TTC549 (cell line): ENCODE data around the gene SPECC1.
"Not testable (repeated sequence)": the region's sequence is repeated elsewhere in the genome, so short reads cannot be mapped to it uniquely, and the experiment has no call there.

ENCODE experiments used
- FAIRE-seq: peaks from 2 replicates; lab custom pipeline; 2012; peaks lifted over from hg19 to GRCh38; lab: Jason Lieb, UNC

The SPECC1 gene, protein sequence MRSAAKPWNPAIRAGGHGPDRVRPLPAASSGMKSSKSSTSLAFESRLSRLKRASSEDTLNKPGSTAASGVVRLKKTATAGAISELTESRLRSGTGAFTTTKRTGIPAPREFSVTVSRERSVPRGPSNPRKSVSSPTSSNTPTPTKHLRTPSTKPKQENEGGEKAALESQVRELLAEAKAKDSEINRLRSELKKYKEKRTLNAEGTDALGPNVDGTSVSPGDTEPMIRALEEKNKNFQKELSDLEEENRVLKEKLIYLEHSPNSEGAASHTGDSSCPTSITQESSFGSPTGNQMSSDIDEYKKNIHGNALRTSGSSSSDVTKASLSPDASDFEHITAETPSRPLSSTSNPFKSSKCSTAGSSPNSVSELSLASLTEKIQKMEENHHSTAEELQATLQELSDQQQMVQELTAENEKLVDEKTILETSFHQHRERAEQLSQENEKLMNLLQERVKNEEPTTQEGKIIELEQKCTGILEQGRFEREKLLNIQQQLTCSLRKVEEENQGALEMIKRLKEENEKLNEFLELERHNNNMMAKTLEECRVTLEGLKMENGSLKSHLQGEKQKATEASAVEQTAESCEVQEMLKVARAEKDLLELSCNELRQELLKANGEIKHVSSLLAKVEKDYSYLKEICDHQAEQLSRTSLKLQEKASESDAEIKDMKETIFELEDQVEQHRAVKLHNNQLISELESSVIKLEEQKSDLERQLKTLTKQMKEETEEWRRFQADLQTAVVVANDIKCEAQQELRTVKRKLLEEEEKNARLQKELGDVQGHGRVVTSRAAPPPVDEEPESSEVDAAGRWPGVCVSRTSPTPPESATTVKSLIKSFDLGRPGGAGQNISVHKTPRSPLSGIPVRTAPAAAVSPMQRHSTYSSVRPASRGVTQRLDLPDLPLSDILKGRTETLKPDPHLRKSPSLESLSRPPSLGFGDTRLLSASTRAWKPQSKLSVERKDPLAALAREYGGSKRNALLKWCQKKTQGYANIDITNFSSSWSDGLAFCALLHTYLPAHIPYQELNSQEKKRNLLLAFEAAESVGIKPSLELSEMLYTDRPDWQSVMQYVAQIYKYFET

DNA sequence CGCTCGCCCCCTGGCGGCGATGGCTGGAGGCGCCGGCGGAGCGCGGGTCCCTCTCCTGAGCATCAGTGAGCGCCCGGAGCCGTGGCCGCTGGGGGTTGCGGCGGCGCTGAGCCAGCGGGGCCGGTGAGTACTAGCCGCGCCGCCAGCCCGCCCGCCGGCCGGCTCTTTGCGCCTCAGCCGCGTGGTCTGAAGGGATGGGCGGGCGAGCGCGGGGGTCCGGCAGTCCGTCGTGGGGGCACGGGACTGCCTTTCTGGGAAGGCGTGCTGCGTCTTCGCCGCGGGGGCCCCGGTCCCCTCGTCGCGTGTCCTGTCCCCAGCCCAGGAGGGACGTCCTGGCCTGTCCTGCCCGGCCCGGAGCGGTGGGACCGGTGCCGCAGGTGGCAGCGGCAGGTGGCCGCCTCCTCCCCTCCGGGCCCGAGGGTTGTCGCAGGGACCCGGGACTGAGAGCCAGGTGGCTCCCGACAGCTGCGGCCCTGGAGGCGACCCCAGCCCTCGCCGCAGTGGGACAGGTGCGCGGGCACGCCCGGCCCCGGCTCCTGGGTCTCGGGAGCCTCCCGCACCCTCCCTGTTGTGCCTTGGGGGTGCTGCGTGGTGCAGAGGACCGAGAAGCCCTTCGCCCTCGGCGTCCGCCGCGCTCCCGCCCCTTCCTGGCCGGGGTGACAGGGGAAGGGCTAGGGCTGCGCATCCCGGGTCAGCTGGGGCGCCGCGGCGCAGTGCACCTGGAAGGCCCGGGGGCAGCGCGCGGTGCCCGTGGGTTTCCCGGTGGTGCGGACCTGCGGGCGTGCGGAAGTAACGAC is at the start of gene SPECC1:
TSS of gene SPECC1 (plus strand) at position 58 of the 797 bp plus-strand sequence. CDS start 87,293 bp downstream, outside the sequence.
- no peak for FAIRE-seq

DNA sequence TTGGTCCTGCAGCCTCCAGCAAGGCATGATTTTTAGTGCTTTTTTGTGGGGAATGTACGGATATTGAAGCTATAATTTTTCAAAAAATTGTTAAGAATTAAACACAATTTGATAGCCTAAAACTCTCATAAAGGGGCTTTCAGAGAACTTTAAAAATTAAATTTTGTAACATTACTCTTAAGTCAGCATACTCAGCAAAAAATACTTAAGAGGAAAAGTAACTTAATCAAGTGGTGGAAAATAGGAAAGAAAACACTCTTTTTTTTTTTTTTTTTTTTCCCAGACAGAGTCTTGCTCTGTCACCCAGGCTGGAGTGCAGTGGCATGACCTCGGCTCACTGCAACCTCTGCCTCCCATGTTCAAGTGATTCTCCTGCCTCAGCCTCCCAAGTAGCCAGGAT is 46.2 kb upstream of the SPECC1 start:
- FAIRE-seq: not testable (repeated sequence)

DNA sequence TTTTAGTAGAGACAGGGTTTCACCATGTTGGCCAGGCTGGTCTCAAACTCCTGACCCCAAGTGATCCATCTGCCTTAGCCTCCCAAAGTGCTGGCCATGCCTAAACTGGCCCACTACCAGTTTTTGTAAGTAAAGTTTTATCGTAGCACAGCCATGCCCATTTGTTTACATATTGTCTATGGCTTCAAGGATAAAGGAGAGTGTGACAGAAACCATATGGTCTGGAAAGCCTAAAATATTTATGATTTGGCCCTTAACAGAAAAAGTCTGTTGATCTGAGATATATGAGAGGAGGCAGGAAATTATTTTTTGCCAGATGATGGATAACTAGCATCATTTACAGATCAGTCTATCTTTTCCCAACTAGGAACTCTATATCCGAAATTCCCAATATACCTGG is 36.0 kb upstream of the SPECC1 start:
- FAIRE-seq: no peak

DNA sequence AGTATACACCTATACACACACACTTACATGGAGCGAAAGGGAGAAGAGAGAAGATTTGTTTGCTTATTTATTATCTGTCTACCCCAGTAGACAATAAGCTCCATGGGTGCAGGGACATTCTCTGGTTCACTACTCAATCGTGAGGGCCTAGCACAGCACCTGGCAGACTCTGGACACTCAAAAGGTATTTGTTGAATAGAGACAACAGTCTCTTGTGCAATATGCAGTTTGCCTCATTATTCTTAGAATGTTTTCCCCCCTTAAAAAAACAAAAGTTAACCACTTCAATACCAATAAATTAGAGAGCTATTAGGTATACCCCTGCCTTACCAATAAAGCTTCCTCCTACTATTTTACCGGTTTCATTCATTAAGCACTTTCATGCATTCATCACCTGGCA is 33.6 kb upstream of the SPECC1 start:
- FAIRE-seq: no peak

DNA sequence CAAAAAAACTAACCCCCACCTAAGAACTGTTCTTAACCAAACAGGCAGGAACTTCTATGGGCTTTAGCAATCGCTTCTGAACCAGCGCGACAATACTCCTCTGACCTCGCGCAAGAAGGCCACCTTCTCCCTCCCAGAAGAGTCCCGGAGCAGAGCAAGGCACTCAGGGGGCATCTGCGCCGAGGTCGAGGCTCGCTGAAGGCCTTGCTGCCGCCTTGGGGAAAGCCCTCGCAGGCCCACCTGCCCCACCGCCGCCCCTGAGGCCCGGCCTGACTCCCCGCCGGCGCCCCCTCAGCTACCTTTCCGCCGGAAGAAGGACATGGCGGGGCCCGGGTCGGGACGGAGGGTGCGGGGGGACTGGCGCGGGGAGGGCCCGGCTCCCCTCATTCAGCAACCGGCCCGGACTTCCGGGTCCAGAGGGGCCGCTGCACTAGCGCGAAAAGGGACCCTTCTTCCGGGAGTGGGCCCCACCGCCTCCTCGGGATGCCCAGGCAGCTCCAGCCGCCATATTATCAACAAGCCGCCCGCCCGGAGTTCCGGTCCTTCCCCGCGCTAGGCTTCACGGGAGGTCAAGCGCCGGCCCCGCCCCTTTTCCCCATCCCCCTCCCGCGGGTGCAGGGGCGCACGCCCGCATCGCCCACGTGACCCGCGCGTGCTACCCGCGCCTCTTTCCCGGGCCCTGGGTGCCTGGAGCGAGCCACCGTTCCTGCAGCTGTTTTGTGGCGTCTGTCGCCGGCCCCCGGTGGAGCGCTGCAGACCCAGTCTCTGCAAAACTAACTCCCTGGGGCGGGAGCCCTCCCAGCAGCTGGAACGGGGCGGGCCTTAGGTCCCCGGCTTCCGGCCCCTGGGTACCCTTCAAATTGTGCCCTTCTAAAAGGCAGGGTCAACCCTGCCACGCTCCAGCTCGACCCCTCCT is 31.6 kb upstream of the SPECC1 start, which contains the start of gene AKAP10:
TSS of gene AKAP10 (minus strand) at position 536 of the 916 bp plus-strand sequence. CDS start at position 387, 149 bp downstream.
- no peak for FAIRE-seq

DNA sequence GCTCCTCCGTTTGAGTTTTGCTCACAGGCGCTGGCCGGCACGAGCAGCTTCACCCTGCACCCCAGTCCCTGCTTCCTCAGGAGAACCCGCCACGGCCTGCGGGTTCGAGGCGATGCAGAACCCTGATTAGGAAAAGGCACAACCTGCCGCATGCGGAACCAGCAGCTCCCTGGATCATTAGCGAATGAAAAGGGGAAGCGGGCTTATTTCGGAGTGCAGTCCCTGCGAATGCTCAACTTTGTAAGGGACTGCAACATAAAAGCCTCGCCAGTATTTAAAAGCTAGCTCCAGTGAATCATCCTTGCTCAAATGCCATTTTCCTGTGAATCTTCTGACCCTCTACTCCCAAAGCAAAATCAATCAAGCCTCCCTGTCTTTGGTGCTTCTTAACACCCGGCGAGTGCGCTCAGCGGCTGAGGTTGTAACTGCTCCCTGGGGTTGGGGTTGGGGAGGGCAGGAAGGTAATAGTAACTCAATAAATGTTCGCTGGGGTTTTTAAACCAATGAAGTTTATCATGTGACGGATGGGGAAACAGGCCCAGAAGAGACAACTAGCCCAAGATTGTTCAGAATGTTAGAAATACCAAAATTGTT is 30.9 kb upstream of the SPECC1 start:
- FAIRE-seq: no peak

DNA sequence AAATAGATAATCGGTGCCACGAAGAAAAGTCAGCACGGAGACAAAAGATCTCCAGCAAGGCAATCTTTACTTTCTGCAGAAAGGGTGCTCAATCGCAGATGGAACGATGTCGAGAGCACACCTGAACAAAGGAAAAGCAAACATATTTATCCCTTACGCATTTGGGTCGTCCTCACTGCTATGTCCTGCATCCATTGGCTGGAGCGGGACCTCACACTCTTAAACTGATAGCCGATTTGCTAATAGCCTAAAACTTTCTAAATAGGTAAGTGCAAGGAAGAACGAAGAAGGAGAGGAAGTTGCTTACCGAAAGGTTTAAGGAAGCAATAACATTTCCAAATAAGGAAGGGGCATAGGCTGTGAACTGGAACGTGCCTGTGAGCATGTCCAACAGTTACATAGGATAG is 30.4 kb upstream of the SPECC1 start:
- FAIRE-seq: no peak

DNA sequence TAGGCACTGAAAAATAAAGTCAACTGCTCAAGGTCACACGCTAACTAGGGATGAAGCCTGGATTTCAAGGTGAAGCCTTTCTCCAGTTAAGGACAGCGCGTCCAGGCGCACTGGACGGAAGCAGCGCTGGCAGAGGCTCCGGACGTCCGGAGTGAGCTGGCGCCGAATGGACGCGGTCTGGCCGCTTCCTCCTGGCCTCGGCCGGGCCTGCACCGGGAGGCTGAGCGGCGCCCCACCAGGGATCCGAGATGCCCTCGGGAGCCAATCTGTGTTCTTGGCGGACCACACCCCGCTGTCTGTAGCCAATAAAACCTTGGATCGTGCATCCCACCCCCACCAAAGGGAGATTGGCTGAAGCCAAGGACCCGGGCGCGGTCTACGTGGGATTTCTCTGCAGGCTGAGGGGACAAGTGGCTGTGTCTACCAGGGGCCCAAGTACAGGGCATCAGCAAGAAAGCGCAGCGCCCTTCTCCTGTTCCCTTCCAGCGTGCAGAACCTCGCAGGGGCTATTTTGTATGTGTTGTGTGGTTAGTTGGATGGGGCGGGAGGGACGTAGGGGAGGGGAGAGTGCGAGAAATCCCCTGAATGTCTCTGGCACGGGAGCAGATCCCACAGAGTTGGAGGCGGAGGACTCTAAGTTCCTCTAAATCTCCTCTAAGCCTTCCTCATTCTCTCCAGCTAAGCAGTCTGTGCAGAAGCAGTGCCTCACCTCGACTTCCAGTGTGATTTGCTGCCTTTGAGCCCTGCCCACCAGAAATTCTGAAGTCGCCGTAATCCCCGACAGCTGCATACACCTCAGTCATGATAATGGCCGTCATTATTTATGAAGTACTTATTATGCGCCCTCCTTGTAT is 29.0 kb upstream of the SPECC1 start:
- FAIRE-seq: no peak

DNA sequence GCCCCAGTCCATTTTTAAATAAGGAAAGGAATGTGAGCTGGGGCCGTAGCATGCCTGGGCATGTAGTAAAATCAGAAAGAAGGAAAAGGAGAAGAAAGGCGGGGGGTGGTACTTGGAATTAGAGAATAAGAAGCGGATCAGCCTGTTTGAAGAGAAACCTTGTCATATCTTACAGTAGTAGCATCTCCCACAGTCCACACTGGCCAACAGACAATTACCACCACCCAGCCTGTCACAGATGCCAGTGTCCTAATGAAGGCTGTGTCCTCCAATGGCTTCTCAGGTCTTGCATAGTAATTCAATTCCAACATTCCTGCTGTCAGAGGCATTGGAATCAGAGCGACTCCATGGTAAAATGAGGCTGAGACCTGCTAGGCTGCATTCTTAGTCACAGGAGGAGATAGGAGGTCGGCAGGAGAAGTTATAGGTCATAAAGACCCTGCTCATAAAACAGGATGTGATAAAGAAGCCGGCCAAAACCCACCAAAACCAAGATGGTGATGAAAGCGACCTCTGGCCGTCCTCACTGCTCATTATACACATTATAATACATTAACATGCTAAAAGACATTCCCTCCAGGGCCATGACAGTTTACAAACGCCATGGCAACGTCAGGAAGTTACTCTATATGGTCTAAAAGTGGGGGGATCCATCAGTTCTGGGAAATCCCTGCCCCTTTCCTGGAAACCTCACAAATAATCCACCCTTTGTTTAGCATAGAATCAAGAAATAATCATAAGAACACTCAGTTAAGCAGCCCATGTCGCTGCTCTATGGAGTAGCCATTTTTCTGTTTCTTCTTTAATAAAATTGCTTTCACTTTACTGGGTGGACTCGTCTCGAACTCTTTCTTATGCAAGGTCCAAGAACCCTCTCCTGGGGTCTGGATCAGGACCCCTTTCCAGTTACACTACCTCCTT is 22.0 kb upstream of the SPECC1 start:
- FAIRE-seq: no peak

DNA sequence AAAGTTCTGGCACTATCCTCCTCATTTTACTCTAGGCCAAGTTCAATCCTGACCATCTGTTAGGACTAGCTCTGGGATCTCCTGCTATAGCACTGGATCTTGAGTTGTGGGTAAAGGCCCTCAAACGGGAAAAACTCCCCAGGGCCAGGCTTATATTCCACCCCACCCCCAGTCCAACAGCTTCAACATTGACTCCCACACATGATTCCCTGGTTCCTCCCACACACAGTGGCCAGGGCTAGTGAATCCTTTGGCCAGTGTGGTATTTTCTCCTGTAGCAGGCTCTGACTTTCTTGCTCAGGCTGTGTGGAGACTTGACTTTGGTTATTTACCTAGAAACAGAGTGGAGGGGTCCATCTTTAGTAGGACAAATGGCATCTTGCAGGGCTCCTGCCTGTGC is 21.3 kb upstream of the SPECC1 start:
- FAIRE-seq: no peak

DNA sequence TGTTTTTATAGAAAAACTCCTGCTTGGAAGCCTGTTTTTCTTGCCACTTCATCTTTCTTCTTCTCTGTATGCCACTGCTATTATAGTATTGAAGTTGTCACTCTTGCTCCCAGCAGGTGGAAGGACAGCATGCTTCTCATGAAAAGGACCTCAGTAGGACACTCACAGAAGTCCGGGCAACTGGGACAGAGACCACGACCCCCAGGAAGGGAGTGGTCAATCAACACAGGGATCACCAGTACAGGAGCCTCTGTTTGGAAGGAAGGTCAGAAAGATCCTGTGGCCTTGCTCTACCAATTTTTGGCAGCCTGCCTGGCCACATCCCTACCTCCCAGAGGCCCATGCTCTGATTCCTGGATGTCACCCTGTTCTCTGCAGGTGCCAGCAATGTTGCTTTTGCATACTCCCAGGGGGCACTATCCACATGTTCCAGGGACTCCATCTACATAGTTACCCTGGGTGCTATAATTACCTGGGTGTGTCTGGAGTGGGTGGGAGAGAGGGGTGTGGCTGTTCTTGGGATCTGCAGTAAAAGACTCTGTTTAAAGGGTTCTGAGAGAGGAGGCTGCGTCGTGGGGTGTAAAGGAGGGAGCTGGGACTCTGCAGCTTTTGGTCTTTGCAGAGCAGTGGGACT is 17.8 kb upstream of the SPECC1 start:
- no peak for FAIRE-seq

DNA sequence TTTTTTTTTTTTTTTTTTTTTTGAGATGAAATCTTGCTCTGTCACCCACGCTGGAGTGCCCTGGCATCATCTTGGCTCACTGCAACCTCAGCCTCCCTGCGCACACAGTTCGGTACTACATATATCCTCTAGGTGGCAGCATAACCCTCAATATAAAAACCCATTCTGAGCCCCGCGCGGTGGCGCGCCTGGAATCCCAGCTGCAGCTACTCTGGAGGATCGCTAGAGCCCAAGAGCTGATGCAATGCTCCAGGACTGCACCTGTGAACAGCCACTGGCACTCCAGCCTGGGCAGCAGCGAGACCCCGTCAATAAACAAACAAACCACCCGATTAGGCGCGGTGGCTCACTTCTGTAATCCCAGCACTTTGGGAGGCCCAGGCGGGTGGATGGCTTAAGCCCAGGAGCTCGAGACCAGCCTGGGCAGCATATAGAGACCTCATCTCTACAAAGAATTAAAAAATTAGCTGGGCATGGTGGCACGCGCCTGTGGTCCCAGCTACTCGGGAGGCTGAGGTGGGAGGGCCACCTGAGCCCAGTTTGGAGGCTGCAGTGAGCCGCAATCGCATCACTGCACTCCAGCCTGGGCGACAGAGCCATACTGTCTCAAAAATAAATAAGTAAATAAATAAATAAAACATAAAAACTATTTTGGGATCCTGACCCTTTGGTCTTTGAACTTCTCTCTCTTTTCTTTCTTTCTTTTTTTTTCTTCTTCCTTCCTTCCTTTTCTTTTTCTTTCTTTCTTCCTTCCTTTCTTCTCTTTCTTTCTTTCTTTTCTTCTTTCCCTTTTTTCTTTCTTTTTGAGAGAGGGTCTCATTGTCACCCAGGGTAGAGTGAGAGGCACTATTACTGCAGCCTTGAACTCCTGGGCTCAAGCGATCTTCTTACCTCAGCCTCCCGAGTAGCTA is 16.1 kb upstream of the SPECC1 start:
- peak; percentile 71 for FAIRE-seq

DNA sequence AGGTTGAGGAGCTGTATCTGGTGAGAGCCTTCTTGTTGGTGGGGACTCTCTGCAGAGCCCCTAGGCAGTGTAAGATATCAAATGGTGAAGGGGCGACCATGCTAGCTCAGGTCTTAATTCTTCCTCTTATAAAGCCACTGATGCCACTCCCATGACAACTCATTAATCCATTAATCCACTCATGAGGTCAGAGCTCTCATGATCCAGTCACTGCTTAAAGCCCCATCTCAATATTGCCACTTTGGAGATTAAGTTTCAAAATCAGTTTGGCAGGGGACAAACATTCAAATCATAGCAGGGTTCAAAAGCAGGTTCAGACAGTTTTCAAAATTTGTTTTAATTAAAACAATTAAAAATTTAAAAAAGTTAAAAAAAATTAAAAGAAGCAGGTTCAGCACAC is 13.1 kb upstream of the SPECC1 start:
- FAIRE-seq: no peak

DNA sequence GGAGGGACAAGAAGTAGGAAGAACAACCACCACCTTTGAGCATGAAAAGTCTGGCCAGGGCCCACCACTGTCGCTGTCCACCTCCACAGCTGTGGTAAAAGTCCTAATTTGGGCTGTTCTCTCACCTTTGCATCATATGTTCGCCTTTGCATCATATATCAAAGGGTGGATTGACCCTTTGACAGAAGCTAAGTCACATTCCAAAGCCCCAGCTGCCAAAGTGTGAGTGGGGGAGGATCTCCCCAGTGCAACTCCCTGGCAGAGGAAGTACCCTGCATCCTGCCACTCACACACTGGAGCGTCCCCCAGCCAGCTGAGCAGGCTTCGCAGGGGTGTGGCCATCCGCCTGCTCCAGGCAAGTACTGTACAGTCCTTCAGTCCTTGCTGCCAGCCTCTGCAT is 12.7 kb upstream of the SPECC1 start:
- FAIRE-seq: no peak

DNA sequence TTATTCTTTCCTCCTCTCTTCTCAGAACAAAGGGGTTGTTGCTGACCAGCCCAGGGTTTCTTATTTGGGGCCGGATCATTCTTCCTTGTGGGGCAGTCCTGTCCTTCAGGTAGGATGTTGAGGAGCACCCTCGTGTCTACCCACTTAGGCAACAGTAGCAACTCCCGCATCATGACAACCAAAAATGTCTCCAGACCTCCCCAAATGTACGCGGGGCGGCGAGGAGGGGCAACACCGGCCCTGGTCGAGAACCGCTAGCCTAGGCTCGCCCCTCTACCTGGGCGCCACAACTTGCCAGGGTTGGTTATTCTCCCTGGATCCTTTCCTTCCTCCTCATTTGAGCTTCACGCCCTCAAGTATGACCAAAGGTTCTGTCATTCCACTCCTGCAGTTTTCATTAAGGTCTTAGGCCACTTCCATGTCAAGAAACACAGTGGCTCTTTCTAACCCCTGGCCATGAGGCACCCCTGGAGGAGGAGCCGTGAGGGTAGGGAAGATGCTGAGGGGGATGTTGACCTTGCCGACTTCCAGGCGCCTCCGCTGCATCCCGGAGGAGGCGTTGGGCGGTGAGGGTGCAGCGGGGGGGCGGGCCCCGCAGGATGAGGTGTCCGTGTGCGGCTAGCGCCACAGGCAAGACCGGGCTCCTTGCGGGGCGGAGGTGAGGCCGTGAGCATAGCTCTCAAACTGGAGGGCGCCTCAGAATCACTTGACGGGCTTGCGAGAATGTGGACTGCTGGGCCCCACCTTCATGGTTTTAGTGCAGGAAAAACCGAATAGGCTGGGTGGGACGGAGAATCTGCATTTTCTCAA is 712 bp upstream of the SPECC1 start:
- no peak for FAIRE-seq

DNA sequence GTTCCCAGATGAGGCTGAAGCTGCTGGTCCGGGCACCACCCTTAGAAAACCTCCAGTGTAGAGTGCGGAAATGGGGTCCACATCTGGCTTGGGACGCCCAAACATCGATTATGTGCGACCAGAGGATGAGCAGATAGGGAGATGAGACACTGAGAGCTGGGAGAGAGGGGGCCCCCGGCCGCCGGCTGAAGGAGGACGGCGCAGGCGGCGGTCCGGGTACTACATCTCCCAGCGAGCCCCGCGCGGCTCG is 182 bp upstream of the SPECC1 start:
- no peak for FAIRE-seq
